Measurements from ENCODE around the gene LIMS3.
"Not testable (repeated sequence)": the region's sequence is repeated elsewhere in the genome, so short reads cannot be mapped to it uniquely, and the experiment has no call there.

DNA sequence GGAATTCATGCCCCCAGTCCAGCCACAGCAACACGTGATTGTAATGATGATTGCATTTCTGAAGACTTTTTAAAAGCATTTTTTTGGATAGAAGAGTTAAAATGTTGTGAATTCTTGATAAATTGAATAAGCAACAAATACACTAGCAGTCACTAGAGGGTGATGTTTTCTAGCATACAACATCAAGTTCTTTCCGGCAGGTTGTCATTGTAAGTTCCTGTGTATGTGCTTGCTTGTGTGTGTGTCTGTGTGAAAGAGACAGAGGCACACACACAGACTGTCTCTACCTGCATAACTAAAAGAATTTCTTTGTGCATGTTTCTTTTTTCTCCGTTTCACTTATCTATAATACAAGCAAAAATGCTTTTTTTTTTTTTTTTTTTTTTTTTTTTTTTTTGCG is 8.6 kb upstream of the LIMS3 start:
- TF ChIP-seq, protein P1, sequence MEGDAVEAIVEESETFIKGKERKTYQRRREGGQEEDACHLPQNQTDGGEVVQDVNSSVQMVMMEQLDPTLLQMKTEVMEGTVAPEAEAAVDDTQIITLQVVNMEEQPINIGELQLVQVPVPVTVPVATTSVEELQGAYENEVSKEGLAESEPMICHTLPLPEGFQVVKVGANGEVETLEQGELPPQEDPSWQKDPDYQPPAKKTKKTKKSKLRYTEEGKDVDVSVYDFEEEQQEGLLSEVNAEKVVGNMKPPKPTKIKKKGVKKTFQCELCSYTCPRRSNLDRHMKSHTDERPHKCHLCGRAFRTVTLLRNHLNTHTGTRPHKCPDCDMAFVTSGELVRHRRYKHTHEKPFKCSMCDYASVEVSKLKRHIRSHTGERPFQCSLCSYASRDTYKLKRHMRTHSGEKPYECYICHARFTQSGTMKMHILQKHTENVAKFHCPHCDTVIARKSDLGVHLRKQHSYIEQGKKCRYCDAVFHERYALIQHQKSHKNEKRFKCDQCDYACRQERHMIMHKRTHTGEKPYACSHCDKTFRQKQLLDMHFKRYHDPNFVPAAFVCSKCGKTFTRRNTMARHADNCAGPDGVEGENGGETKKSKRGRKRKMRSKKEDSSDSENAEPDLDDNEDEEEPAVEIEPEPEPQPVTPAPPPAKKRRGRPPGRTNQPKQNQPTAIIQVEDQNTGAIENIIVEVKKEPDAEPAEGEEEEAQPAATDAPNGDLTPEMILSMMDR (IDR thresholded peaks at IDR 0.05) = not testable (repeated sequence)
- not testable (repeated sequence) for TF ChIP-seq ZFX (IDR thresholded peaks at IDR 0.05; ENCODE audit: borderline replicate concordance)
